ENCODE data around the gene JRKL.
"Not testable (repeated sequence)": the region's sequence is repeated elsewhere in the genome, so short reads cannot be mapped to it uniquely, and the experiment has no call there.

The JRKL gene

DNA sequence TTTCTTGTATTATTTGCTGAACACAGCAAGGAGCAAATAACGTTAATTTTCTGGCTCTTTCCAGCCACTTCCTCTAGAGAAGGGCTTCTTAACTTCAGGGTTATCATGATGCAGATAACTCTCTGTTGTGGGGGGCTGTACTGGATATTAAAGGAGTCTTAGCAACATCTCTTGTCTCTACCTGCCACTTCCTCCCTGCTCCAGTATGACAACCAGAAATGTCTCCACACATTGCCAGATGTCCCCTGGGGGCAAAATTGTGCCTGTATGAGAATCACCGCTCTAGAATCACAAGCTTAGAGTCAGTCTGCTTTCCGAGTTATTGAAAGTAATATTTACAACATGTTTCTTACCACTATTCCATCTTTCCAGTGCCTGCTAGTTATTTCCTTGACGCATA, 6.8 kb downstream of the JRKL start:
- DNase-seq, result no peak

DNA sequence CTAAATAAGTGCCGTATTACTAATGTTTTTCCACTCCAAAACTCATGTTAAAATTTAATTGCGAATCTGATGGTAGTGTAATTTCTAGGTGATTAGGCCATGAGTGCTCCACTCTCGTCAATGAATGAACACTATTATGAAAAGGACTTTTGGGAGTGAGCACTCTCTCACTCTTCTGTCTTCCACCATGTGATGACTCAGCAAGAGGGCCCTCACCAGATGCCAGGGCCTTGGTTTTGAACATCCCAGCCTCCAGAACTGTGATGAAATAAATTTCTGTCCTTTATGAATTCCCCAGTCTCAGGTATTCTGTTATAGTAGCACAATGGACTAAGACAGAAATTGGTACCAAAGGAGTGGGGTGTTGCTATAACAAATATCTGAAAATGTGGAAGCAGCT, 8.1 kb downstream of the JRKL start:
- DNase-seq, result no peak

DNA sequence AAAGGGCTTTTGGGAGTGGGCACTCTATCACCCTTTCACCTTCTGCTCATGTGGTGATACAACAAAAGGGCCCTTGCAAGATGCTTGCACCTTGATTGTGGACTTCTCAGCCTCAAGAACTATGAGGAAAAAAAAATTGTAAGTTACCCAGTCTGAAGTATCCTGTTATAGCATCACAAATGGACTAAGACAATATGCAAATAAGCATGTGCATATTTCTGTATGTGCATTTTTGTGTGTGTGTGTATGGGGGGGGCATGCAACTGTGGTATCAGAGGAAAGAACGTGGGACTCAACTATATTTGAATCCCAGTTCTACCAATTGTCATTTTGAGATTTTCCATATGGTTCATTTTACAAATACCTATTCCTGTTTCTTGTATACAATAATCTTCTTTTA, 10.9 kb downstream of the JRKL start:
- no peak for DNase-seq

- not testable (repeated sequence) for DNase-seq
Observed at GRCh38 chr11:96411412-96411811, 21.6 kb downstream of the JRKL start.

DNA sequence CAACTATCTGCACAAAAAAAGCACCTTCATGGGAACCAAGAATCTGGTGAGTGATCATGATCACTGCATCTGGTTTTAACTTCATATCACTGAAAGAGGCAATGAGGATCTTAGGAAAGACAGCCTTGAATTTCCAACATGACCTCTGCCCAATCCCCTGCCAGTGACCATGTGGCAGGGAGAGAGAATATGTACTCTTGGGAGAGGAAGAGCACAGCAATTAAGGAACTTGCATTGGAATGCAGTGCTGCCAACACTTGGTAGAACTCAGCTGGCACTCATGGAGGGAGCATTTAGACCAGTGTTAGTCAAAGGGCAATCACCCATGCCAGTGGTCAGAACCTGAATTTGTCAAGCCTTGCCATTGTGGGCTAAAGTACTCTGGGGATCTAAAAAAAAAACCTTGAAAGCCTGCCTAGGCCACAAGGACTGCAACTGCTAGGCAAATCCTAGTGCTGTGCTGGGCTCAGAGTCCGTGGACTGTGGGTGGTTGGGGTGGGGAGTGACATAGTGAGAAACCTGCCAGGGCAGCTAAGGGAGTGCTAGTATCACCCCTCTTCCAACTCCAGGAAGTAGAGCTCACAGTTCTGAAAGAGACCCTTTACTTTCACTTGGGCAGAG, 23.1 kb downstream of the JRKL start:
- no peak for DNase-seq

DNA sequence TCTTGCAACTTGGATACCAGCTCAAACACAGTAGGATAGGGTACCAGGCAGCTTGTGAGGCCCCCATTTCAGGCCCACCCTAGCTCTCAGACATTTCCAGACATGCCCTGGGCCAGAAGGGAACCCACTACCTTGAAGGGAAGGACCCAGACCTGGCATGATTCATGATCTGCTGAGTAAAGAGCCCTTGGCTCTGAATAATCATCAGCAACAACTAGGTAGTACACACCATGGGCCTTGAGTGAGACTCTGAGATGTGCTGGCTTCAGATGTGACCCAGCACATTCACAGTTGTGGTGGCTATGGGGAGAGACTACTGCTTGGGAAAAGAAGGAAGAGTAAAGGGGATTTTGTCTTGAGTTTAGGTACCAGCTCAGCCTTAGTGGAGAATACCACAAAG, 23.6 kb downstream of the JRKL start:
- no peak for DNase-seq

GRCh38 chr11:96424693-96425092, 34.9 kb downstream of the JRKL start:
- no peak for DNase-seq

GRCh38 chr11:96430668-96431067, 40.9 kb downstream of the JRKL start:
- no peak for DNase-seq

- not testable (repeated sequence) for DNase-seq
Observed at GRCh38 chr11:96432654-96433053, 42.8 kb downstream of the JRKL start.

Measured in Kasumi-1 (cell line).